Kidney (tissue), 14 donors: Measurements from ENCODE around the gene NEGR1. TPM values are rescaled to one million over a fixed set of nuclear protein-coding genes. Genes with fewer than 3 reads are reported as not detected.

Experiments
- DNase-seq, 5 donors: peaks; one replicate each; pipeline ENCODE4 v3.0.0-alpha.2; 2013 to 2020
- FAIRE-seq: peaks from 2 replicates; lab custom pipeline; 2012; peaks lifted over from hg19 to GRCh38; lab: Jason Lieb, UNC
- H3K27ac ChIP-seq, 2 donors: one replicate each; pipeline ENCODE4 v1.7.0; 2013; ENCODE audit warnings: low read depth in 2 of 2, low read length in 2 of 2, inconsistent platforms in 1 of 2
- H3K27me3 ChIP-seq: one replicate; pipeline ENCODE4 v1.7.1; 2013; ENCODE audit warnings: low read length, inconsistent platforms; ENCODE audit not compliant: control insufficient read depth, insufficient read depth
- H3K36me3 ChIP-seq, 3 donors: one replicate each; pipeline versions ENCODE4 v1.7.0 to v1.7.1; 2013; ENCODE audit warnings: low read length in 3 of 3, control low read depth in 1 of 3, inconsistent platforms in 1 of 3; ENCODE audit not compliant: insufficient read depth in 3 of 3, control insufficient read depth in 2 of 3
- H3K4me1 ChIP-seq, 3 donors: one replicate each; pipeline versions ENCODE4 v1.7.0 to v1.7.1; 2013; ENCODE audit warnings: low read length in 3 of 3, inconsistent platforms in 1 of 3, low read depth in 1 of 3; ENCODE audit not compliant: control insufficient read depth in 2 of 3, insufficient read depth in 2 of 3
- H3K4me3 ChIP-seq, 3 donors: one replicate each; pipeline versions ENCODE4 v1.7.0 to v1.8.1; 2013; ENCODE audit warnings: low read length in 3 of 3, control low read depth in 1 of 3, inconsistent platforms in 1 of 3
- H3K9ac ChIP-seq, 3 donors: one replicate each; pipeline versions ENCODE4 v1.7.0 to v1.7.1; 2013; ENCODE audit warnings: low read length in 3 of 3, control low read depth in 1 of 3, inconsistent platforms in 1 of 3
- H3K9me3 ChIP-seq, 3 donors: one replicate each; pipeline versions ENCODE4 v1.7.0 to v1.7.1; 2013; ENCODE audit warnings: low read length in 3 of 3, control low read depth in 1 of 3, inconsistent platforms in 1 of 3; ENCODE audit not compliant: control insufficient read depth in 2 of 3, insufficient read depth in 1 of 3
- intact Hi-C: fragments of 100-400 bp; cut with DNase I; formaldehyde crosslinking; loops from one replicate; pipeline ENCODE4 v1.11.1; 2022
- polyA plus RNA-seq: library from polyadenylated mRNA; stranded (reverse); fragments of 350-450 nt; fragmentation: Illumina TruSeq; extraction: RNeasy Lipid Tissue Mini Kit (QIAGEN cat#74804); gene quantifications from one replicate; pipeline ENCODE4 v1.2.3, GENCODE V29; 2014; ENCODE audit warnings: low read depth, low replicate concordance; ENCODE audit not compliant: insufficient read depth
- total RNA-seq: library from RNA; stranded (reverse); fragmentation: NEBNext Ultra II Directional; extraction: Animal tissue kit (Norgen Biotek cat#: 25700); gene quantifications from one replicate; pipeline ENCODE4 v1.2.1, GENCODE V29; 2021
- TF ChIP-seq, protein P1 (sequence below): IDR thresholded peaks from 3 replicates; pipeline ENCODE4 v1.5.1; 2012; ENCODE audit warnings: mild to moderate bottlenecking, moderate library complexity, borderline replicate concordance; ENCODE audit not compliant: insufficient read depth; ENCODE audit errors: extremely low read depth
- donor health status: control.
- donor health status: control.
- donor health status: control.
- donor health status: control.
- donor health status: control.
- donor health status: DM: yes; HTN: yes; CAD: no.
- donor health status: Normal renal cell carcinoma (clear cell type).

NEGR1 gene
- total and polyA plus RNA-seq, 2 donors from 2014 or later = 3.0 to 10.2 TPM

DNA sequence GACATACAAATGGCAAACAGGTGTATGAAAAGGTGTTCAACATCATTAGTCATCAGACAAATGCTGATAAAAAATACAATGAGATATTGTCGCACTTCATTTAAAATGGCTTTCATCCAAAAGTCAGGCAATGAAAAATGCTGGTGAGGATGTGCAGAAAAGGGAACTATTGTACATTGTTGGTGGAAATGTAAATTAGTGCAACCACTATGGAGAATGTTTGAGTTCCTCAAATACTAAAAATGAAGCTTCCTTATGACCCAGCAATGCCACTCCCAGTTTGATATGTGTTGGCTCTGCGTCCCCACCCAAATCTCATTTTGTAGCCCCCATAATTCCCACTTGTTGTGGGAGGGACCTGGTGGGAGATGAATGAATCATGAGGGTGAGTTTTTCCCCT lies 891.8 kb downstream of the NEGR1 start:
- Histone ChIP-seq H3K4me1 (no peaks in the 10 kb centered on the region), H3K9me3 (peaks cover 0 to 4% (median 2%) of the 10 kb centered on the region in 3 donors), H3K4me3 (no peak overlapping the region), H3K27ac (no peak overlapping the region), H3K36me3 (no peaks in the 10 kb centered on the region), H3K9ac (no peak overlapping the region), H3K27me3 (no peaks in the 10 kb centered on the region)
- TF ChIP-seq, protein P1, sequence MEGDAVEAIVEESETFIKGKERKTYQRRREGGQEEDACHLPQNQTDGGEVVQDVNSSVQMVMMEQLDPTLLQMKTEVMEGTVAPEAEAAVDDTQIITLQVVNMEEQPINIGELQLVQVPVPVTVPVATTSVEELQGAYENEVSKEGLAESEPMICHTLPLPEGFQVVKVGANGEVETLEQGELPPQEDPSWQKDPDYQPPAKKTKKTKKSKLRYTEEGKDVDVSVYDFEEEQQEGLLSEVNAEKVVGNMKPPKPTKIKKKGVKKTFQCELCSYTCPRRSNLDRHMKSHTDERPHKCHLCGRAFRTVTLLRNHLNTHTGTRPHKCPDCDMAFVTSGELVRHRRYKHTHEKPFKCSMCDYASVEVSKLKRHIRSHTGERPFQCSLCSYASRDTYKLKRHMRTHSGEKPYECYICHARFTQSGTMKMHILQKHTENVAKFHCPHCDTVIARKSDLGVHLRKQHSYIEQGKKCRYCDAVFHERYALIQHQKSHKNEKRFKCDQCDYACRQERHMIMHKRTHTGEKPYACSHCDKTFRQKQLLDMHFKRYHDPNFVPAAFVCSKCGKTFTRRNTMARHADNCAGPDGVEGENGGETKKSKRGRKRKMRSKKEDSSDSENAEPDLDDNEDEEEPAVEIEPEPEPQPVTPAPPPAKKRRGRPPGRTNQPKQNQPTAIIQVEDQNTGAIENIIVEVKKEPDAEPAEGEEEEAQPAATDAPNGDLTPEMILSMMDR = no peak
- FAIRE-seq = no peak
- intact Hi-C loops = no loop called here
- DNase-seq = no peak

DNA sequence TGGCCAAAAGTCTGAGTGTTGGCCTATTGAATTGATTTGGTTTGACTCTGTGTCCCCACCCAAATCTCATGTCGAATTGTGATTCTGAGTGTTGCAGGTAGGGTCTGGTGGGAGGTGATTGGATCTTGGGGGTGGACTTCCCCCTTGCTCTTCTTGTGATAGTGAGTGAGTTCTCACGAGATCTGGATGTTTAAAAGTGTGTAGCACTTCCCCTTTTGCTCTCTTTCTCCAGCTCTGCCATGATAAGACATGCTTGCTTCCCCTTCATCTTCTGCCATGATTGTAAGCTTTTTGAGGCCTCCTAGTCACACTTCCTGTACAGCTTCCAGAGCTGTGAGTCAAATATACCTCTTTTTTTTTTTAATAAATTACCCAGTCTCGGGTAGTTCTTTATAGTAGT lies 904.5 kb downstream of the NEGR1 start:
- Histone ChIP-seq H3K9ac (no peak overlapping the region), H3K9me3 (no peaks in the 10 kb centered on the region), H3K27me3 (no peaks in the 10 kb centered on the region), H3K27ac (no peak overlapping the region), H3K36me3 (no peaks in the 10 kb centered on the region), H3K4me1 (no peaks in the 10 kb centered on the region), H3K4me3 (no peak overlapping the region)
- DNase-seq (no peak), FAIRE-seq (no peak)
- TF ChIP-seq, protein P1 = no peak
- intact Hi-C loops = no loop called here

DNA sequence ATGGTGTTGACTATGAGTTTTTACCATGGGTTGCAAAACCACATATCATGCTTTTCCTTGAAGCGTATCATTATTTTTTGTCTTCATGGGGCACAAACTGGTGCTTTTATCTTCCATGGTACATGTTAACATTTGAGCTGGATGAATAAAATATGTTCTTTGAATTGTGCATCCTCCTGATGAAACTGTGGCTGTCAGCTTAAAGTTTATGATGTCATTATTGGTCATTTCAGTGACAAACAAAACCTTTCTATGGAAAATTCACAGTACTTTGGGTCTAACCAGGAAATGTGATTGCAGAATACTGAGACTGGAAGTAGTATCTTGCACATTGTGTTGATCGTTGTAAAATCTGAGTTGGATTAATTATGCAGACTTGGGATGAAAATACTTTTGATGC lies 909.8 kb downstream of the NEGR1 start:
- TF ChIP-seq, protein P1 = no peak
- FAIRE-seq (no peak), DNase-seq (no peak)
- Histone ChIP-seq H3K27ac (no peak overlapping the region), H3K9me3 (no peaks in the 10 kb centered on the region), H3K36me3 (no peaks in the 10 kb centered on the region), H3K4me3 (no peak overlapping the region), H3K27me3 (no peaks in the 10 kb centered on the region), H3K4me1 (no peaks in the 10 kb centered on the region), H3K9ac (no peak overlapping the region)
- intact Hi-C loops = no loop called here

DNA sequence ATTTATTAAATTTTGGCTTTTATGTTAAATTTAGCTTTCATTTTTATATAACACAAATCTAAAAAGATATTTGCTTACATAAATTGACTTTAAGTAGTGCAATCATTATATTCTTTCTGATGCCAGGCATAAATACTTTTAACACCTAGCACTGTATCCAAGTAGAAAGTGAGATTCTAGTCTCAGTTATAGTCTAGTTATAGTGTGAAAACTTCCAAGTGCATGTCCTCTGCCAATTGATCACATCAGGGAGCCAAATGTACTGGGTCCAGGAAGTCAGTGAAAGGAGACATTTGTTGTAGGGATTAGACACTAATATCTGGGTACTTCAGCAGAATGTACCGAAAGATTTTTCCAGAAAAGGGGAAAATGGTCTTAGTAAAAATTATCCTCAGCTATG lies 910.8 kb downstream of the NEGR1 start:
- TF ChIP-seq, protein P1 = no peak
- no peak overlapping the region for H3K9ac ChIP-seq
- H3K27me3 ChIP-seq = no peaks in the 10 kb centered on the region
- FAIRE-seq (no peak), DNase-seq (no peak)
- H3K27ac ChIP-seq = no peak overlapping the region
- no peaks in the 10 kb centered on the region for H3K4me1 ChIP-seq
- no peaks in the 10 kb centered on the region for H3K9me3 ChIP-seq
- intact Hi-C loops = no loop called here
- no peak overlapping the region for H3K4me3 ChIP-seq
- no peaks in the 10 kb centered on the region for H3K36me3 ChIP-seq
